Lung (tissue), 12 donors: Measurements from ENCODE around the gene SVIL. TPM values are rescaled to one million over a fixed set of nuclear protein-coding genes. Genes with fewer than 3 reads are reported as not detected.

ENCODE experiments used
- ATAC-seq: fragments of 200-7000 bp; cut with Tn5 transposase; one replicate; pipeline ENCODE4 v1.9.1; 2020; ENCODE audit warnings: moderate number of reproducible peaks; ENCODE audit not compliant: insufficient read depth, low FRiP score
- DNase-seq, 3 donors: peaks; one replicate each; pipeline ENCODE4 v3.0.0-alpha.2; 2013 to 2017
- H3K27ac ChIP-seq, 2 donors: one replicate each; pipeline ENCODE4 v1.5.1; 2013; ENCODE audit warnings: mild to moderate bottlenecking in 2 of 2, moderate library complexity in 2 of 2, control low read depth in 1 of 2, inconsistent platforms in 1 of 2, low read depth in 1 of 2, low read length in 1 of 2
- H3K27me3 ChIP-seq, 3 donors: one replicate each; pipeline ENCODE4 v1.5.1; 2013; ENCODE audit warnings: low read length in 2 of 3; ENCODE audit not compliant: control insufficient read depth in 3 of 3, insufficient read depth in 3 of 3
- H3K36me3 ChIP-seq, 4 donors: one replicate each; pipeline ENCODE4 v1.5.1; 2013; ENCODE audit warnings: low read length in 4 of 4, mild to moderate bottlenecking in 1 of 4, moderate library complexity in 1 of 4; ENCODE audit not compliant: control insufficient read depth in 4 of 4, insufficient read depth in 4 of 4
- H3K4me1 ChIP-seq, 5 donors: one replicate each; pipeline ENCODE4 v1.5.1; 2013; ENCODE audit warnings: low read length in 5 of 5, mild to moderate bottlenecking in 2 of 5, moderate library complexity in 1 of 5; ENCODE audit not compliant: control insufficient read depth in 5 of 5, insufficient read depth in 5 of 5
- H3K4me3 ChIP-seq: one replicate; pipeline ENCODE4 v1.5.1; 2013; ENCODE audit warnings: mild to moderate bottlenecking, control low read depth, moderate library complexity
- H3K9ac ChIP-seq, 2 donors: one replicate each; pipeline ENCODE4 v1.5.1; 2013; ENCODE audit warnings: low read length in 2 of 2, control low read depth in 1 of 2; ENCODE audit not compliant: insufficient read depth in 1 of 2
- H3K9me3 ChIP-seq, 4 donors: one replicate each; pipeline ENCODE4 v1.5.1; 2013; ENCODE audit warnings: low read length in 3 of 4, mild to moderate bottlenecking in 1 of 4, moderate library complexity in 1 of 4; ENCODE audit not compliant: control insufficient read depth in 4 of 4, insufficient read depth in 3 of 4
- WGBS, 2 donors: extraction: QIAGEN DNeasy Blood & Tissue Kit; methylation state at CpG; one replicate each; pipeline ENCODE4 v1.1.7; 2013; 5-methylcytosine and 5-hydroxymethylcytosine counted together
- polyA plus RNA-seq, 2 donors: library from polyadenylated mRNA; stranded (reverse); fragments of 200-250 nt; gene quantifications; one replicate each; pipeline ENCODE4 v1.2.1, GENCODE V29; 2013
- total RNA-seq, 2 donors: library from RNA; depleted of rRNA in 1 of 2; stranded (reverse); fragments of >200 nt in 1 of 2; gene quantifications; one replicate each; pipeline ENCODE4 v1.2.1, GENCODE V29; 2014 to 2021
- TF ChIP-seq, protein P1 (sequence below): IDR thresholded peaks from 2 replicates; pipeline ENCODE4 v1.5.1; 2012; ENCODE audit warnings: mild to moderate bottlenecking; ENCODE audit errors: control extremely low read depth, extremely low read depth
- donor health status: control.
- donor health status: control.
- donor health status: Bipolar disorder and iron deficiency.
- donor health status: healthy.
- donor health status: DM: yes; HTN: yes; CAD: no.

SVIL gene
- total and polyA plus RNA-seq, 4 donors = 13.6 to 117 (median 44.0) TPM

DNA sequence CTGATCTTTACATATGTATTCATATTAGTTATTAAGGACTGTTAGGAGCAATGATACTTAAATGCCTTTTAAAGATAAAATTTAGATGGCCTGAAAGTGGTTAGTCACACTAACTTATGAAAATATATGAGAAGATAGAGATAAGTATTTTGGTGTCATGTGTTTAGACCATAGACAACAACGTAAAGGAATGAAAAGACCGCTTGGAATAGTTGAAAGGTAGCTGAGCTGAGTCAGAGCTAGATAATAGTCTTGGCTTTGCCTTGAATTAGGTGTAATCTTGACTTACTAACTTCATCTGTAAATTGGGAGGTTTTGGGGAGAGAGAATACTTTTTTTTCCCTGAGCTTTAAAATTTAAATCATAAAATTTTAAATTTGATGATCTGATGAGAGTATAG is 218.9 kb downstream of the SVIL start:
- no peak for ATAC-seq
- Histone ChIP-seq H3K27me3 (no peaks in the 10 kb centered on the region), H3K4me1 (peaks cover 0 to 17% (median 7%) of the 10 kb centered on the region in 5 donors), H3K36me3 (peaks cover 2 to 16% (median 6%) of the 10 kb centered on the region in 4 donors), H3K4me3 (no peak overlapping the region), H3K27ac (no peak overlapping the region), H3K9me3 (no peaks in the 10 kb centered on the region), H3K9ac (no peak overlapping the region)
- WGBS, 2 donors = 91 to 97% methylated on average over 2 of the region's 2 CpGs
- no peak for DNase-seq
- TF ChIP-seq, protein P1, sequence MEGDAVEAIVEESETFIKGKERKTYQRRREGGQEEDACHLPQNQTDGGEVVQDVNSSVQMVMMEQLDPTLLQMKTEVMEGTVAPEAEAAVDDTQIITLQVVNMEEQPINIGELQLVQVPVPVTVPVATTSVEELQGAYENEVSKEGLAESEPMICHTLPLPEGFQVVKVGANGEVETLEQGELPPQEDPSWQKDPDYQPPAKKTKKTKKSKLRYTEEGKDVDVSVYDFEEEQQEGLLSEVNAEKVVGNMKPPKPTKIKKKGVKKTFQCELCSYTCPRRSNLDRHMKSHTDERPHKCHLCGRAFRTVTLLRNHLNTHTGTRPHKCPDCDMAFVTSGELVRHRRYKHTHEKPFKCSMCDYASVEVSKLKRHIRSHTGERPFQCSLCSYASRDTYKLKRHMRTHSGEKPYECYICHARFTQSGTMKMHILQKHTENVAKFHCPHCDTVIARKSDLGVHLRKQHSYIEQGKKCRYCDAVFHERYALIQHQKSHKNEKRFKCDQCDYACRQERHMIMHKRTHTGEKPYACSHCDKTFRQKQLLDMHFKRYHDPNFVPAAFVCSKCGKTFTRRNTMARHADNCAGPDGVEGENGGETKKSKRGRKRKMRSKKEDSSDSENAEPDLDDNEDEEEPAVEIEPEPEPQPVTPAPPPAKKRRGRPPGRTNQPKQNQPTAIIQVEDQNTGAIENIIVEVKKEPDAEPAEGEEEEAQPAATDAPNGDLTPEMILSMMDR = no peak

DNA sequence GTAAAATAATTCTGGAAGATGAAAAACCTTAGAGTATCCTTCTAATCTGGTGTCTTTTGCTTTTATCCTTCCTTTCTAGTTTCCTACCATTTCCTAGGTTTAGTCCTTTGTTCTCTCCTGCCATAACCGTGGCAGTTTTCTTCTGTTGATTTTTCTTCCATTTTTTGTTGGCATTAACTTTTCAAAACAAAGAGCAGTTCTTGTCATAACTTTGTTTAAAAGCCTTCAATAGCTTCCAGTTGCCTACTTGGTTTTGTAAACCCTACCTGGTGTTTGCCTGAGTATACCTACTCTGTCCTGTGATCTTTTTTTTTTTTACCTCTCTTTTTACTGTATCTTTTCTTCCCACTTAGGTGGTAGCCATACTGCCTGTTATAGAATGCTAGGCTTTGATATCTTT is 220.3 kb downstream of the SVIL start:
- DNase-seq (no peak), ATAC-seq (no peak)
- H3K27ac ChIP-seq = no peak overlapping the region
- WGBS, 2 donors = 54 to 57% methylated on average over 1 of the region's 1 CpG
- H3K9me3 ChIP-seq = no peaks in the 10 kb centered on the region
- TF ChIP-seq, protein P1 = no peak
- H3K9ac ChIP-seq = no peak overlapping the region
- no peaks in the 10 kb centered on the region for H3K27me3 ChIP-seq
- H3K4me1 ChIP-seq = peaks cover 0 to 21% (median 7%) of the 10 kb centered on the region in 5 donors
- H3K4me3 ChIP-seq = no peak overlapping the region
- H3K36me3 ChIP-seq = peaks cover 0 to 9% (median 0%) of the 10 kb centered on the region in 4 donors

DNA sequence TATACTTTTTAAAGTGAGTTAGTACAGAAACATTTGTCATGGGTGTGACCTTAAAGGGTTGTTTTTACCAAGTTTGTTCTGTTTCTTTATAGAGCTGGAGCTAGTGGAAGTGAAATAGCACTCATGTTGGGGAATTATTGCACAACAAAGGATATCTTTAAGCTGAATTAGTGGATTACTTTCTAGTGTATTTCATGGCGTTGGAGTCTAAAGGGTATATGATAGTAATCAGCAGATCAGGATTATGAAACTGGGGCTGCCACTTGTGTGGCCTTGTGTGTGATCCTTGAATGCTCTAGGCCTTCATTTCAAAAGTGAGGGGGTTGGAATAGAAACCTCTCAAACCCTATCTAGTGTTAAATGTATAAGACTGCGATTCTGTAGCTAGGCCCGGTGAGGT is 222.3 kb downstream of the SVIL start:
- Histone ChIP-seq H3K36me3 (peaks cover 0 to 3% (median 0%) of the 10 kb centered on the region in 4 donors), H3K27me3 (no peaks in the 10 kb centered on the region), H3K27ac (peak overlapping the region in 1 of 2 donors; percentile 39), H3K4me3 (no peak overlapping the region), H3K9me3 (no peaks in the 10 kb centered on the region), H3K4me1 (peaks cover 0 to 21% (median 13%) of the 10 kb centered on the region in 5 donors), H3K9ac (no peak overlapping the region)
- DNase-seq = peak in 2 of 3 donors; percentile 13 to 43
- TF ChIP-seq, protein P1 = no peak
- 61 to 66% methylated on average over 3 of the region's 3 CpGs for WGBS, 2 donors
- ATAC-seq = no peak
